ENCODE data around the gene RNF150.
A peak's percentile ranks its signal among the peaks of the same experiment; 100 is the strongest.

Gene RNF150

DNA sequence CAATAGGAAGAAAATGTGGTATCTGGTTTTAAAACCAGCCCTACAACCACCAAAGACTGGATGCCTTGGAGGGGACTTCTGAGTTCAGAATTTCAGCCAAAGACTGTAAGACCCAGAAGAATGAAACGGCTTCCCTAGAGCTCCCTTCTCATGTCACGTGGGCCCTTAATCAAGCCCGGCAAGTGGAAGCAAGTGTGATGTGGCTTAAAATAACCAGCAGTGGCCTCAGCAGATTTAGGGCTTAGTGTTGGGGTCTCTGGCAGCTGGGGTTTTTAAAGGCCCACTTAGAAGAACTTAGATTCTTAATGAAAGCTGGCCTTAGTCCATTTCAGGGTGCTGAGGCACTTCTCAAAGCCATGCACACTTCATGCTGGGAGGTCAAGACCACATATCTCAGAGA, 265.9 kb downstream of the RNF150 start:
- H3K4me3 Mint-ChIP-seq, result no peak overlapping the region
- no peaks in the 10 kb centered on the region for H3K36me3 Mint-ChIP-seq
- DNase-seq (ENCODE audit: low spot score in 2 of 2) (no peak), ATAC-seq (ENCODE audit: low read depth) (no peak)
- peaks cover 8% of the 10 kb centered on the region for H3K27me3 Mint-ChIP-seq
- peaks cover 12% of the 10 kb centered on the region for H3K4me1 Mint-ChIP-seq
- no peak overlapping the region for H3K27ac Mint-ChIP-seq
- no peaks in the 10 kb centered on the region for H3K9me3 Mint-ChIP-seq

DNA sequence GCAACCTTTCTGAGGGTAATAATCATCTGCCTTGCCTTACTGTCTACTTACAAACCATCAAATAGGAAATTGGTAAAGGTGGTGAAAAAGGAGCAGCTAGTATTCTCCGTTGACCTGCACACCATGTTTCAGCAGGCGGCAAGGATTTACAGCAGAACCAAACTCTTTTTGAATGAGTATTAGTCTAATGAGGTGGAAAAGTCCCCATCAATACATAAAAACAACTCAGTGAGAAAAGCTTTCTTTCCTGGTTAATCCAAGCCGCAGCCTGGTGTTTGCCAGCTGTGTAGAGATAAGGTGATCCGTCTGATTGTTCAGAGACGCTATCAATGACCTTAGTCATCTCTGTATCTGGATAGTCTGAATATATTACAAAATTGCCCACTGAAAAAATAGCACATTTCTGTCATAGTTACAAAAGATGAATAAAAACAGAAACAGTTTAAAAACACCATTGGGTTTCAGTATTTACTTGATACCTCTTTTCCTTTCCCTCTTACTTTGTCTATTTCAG, 266.7 kb downstream of the RNF150 start:
- DNase-seq (ENCODE audit: low spot score in 2 of 2) (no peak), ATAC-seq (ENCODE audit: low read depth) (no peak)
- Mint-ChIP-seq H3K27me3 (peaks cover 7% of the 10 kb centered on the region), H3K9me3 (no peaks in the 10 kb centered on the region), H3K4me1 (peaks cover 14% of the 10 kb centered on the region), H3K27ac (no peak overlapping the region), H3K4me3 (no peak overlapping the region), H3K36me3 (no peaks in the 10 kb centered on the region)

DNA sequence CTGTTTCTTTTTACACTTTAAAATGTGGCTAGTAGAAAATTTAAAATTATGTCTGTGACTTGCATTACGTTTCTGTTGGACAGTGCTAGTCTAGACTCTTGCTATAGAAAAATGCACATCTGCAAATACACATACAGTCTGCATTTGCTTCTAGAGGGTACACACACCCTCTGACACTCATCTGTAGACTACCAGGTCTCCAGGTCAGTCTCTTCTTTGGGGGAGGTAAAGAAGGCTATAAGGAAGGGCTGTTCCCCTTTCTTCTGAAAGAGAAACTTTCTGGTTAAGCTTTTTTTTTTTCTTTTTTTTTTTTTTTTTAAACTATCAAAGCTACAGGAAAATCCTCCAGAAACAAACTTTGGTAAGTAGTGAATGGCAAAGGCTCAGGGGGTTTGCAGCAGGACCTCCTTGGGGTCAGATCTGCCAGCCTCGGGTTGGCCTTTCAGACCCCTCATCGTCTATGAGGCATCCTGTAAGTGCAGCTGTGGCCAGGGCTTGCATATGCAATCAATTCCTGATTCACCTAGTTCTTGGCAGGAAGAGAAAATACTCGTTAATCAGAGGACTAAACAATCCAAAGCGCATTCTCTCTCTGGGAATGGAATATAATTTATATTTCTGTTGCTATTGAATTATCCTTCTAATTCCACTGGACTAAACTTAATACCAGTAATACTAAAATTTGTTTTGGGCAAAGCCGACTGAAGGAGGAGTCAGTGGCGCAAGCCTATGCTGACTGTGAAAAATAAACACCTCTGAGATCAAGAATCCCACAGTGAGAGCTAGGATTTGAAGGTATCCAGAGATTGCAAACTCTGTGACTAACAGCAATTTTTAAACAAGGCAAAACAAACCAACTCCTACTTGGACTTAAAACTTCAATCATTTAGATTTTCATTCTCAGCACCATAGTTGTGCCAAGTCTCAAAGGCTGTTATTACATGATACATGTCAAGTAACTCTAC, 267.7 kb downstream of the RNF150 start:
- Mint-ChIP-seq H3K9me3 (no peaks in the 10 kb centered on the region), H3K4me3 (no peak overlapping the region), H3K27ac (no peak overlapping the region), H3K4me1 (peaks cover 19% of the 10 kb centered on the region), H3K36me3 (no peaks in the 10 kb centered on the region), H3K27me3 (peaks cover 7% of the 10 kb centered on the region)
- no peak for DNase-seq (ENCODE audit: low spot score in 2 of 2)
- no peak for ATAC-seq (ENCODE audit: low read depth)

DNA sequence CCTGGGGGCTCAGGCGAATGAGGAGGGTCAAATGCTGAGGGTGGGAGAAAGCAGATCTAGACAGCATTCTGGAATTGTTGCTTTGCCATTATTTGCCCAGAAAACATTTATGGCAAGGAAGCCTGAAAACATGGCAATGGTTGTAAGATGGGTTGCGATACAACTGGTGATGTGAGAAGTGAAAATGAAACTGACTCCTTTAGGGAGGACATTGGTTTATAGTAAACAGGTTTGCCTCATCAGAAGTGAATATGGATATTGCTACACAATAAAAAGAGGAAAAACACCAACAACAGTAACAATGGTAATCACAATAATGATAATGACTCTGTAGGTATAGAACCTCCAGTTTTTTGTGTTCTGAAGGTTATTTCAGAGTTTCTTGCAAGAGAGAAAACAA, 270.1 kb downstream of the RNF150 start:
- Mint-ChIP-seq H3K9me3 (no peaks in the 10 kb centered on the region), H3K27me3 (peaks cover 5% of the 10 kb centered on the region), H3K27ac (no peak overlapping the region), H3K4me1 (peaks cover 19% of the 10 kb centered on the region), H3K36me3 (no peaks in the 10 kb centered on the region), H3K4me3 (peak overlapping the region; percentile 61)
- ATAC-seq (ENCODE audit: low read depth), result peak; percentile 46
- DNase-seq (ENCODE audit: low spot score in 2 of 2), result no peak

DNA sequence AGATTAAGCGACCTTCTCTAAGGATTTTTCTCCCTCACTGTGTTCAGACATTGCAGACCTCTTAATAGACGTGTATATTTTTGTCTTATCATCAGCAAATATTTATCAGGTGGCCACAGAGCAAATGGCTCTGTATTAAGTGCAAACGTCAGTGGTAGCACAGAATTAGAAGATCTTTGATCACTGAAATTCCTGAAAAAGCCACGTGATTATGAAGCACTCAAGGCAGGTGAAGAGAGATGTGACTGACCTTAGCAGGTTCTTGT, 271.2 kb downstream of the RNF150 start:
- ATAC-seq (ENCODE audit: low read depth), result no peak
- Mint-ChIP-seq H3K4me3 (no peak overlapping the region), H3K36me3 (no peaks in the 10 kb centered on the region), H3K27me3 (peaks cover 4% of the 10 kb centered on the region), H3K27ac (no peak overlapping the region), H3K9me3 (no peaks in the 10 kb centered on the region), H3K4me1 (peaks cover 19% of the 10 kb centered on the region)
- DNase-seq (ENCODE audit: low spot score in 2 of 2), result no peak

DNA sequence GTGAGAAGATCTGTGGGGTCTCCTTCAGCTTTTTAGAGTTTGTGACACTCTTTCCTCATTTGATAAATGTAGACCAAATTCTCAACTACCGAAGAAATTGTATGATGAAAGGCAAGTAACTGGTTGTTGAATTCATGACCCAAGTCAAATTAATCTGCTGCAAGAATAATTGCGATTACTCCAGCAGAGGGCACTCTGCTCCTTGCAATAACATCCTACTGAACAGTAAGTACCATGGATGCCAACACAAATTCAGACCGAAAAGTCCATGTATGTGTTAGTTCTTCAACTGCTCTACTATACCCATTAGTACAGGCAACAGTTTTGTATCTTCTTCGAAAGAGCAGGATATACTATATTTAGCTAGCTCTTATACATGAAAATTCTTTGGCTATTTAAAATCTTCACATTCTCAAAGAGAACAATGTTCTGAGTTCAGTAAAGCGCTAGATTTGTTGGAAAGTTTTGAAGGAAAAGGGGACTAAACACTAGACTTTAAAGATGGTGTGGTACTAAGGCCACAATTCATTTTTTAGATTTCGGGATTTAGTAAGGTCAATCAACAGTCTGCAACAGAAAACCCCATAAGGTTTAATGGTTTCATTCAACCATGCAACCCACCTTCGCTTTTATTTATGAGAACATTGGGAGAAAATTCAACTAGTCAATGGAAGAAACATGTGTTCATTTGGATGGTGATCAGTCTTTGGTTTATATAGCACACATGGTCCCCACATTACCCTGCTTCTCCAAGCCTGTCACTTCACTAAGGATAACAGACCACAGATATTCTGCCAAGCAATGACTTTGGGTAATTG, 271.7 kb downstream of the RNF150 start:
- no peak overlapping the region for H3K4me3 Mint-ChIP-seq
- H3K27ac Mint-ChIP-seq, result no peak overlapping the region
- H3K9me3 Mint-ChIP-seq, result no peaks in the 10 kb centered on the region
- H3K27me3 Mint-ChIP-seq, result peaks cover 3% of the 10 kb centered on the region
- no peaks in the 10 kb centered on the region for H3K36me3 Mint-ChIP-seq
- ATAC-seq (ENCODE audit: low read depth) (peak; percentile 70), DNase-seq (ENCODE audit: low spot score in 2 of 2) (peak; percentile 40 to 47)
- peaks cover 19% of the 10 kb centered on the region for H3K4me1 Mint-ChIP-seq

DNA sequence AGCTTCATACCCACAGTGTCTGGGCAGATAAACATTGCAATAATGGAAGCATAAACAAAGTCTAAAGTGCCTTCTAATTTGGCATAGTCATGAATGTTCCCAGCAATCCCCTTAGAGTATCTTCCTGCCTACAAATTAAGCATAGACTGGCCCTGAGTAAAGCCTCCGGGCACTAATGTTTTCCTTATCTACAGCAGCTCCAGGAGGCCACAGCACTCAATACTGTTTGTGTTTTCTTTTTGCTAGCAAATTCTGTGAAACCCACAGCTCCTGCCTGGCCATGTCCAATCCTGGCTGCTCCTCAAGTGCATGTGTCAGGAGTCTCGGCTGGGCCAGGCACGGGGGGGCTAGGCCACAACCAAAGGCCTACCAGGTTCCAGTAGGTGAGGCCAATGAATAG, 274.4 kb downstream of the RNF150 start:
- no peak for ATAC-seq (ENCODE audit: low read depth)

DNA sequence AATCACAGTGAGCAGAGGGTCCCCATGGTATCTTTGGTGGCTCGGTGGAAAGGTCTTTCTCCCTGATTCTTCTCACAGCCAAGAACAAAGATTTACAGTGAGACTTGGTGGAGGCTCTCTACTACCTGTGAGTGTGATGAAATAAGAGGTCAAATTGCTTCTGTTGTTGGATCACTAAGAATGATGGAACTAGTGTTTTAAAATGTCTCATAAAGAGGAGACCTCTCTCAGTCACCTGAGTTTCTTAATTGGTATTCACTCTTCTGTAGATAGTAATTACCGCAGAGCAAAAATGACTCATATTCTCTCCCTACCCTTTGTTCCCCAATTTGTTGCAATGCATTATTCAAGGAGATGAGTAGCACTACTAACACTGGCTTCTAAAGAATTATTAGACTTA, 276.2 kb downstream of the RNF150 start:
- Mint-ChIP-seq H3K4me3 (no peak overlapping the region), H3K27ac (no peak overlapping the region), H3K27me3 (peaks cover 2% of the 10 kb centered on the region), H3K36me3 (no peaks in the 10 kb centered on the region), H3K9me3 (no peaks in the 10 kb centered on the region), H3K4me1 (peaks cover 7% of the 10 kb centered on the region)
- DNase-seq (ENCODE audit: low spot score in 2 of 2), result no peak
- ATAC-seq (ENCODE audit: low read depth), result no peak

More for the DNA sequence above, 274.4 kb downstream of the RNF150 start:
- no peak overlapping the region for H3K4me3 Mint-ChIP-seq
- peaks cover 17% of the 10 kb centered on the region for H3K4me1 Mint-ChIP-seq
- H3K9me3 Mint-ChIP-seq, result no peaks in the 10 kb centered on the region
- no peak for DNase-seq (ENCODE audit: low spot score in 2 of 2)
- no peaks in the 10 kb centered on the region for H3K27me3 Mint-ChIP-seq
- no peaks in the 10 kb centered on the region for H3K36me3 Mint-ChIP-seq
- no peak overlapping the region for H3K27ac Mint-ChIP-seq

DNA sequence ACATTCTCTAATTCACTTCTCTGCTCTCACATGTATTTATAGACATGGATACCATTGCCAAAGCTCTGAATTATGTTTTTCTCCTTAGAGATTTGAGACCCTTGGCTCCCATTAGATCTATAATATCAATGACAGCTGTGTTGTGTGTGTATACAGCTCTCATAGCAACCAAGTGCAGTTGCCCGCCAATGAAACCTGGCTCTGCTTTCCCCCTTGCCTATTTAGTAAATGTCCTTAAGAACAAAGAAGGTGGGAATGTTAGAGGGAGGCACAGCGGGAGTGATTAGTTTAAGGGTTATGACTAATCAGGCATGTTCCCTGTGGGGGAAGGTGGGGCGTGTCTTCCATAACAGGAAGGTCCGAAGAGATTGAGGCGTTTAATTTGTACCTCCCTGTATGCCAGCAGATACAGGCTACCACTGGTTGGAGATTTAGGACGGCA, 276.6 kb downstream of the RNF150 start:
- DNase-seq (ENCODE audit: low spot score in 2 of 2) (no peak), ATAC-seq (ENCODE audit: low read depth) (no peak)
- Mint-ChIP-seq H3K4me1 (peaks cover 7% of the 10 kb centered on the region), H3K27ac (no peak overlapping the region), H3K9me3 (no peaks in the 10 kb centered on the region), H3K36me3 (no peaks in the 10 kb centered on the region), H3K4me3 (no peak overlapping the region), H3K27me3 (peaks cover 2% of the 10 kb centered on the region)

DNA sequence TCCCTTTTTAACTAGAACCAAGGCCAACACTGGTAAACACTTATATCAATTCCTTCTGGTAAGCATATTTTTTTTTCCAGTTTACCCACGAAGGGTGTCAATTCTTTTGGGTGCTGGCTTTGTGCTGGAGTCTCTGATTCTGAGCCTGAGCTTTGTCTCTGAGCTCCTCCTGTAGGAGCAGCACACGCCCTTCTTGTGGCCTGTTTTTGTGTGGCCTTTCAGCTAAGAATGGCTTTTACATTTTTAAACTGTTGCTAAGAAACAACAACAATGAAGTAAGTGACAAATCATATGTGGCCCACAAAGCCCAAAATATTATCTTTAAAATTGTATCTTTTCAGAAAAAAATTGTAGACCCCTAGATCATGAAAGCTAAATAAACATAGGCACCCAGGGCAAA, 279.1 kb downstream of the RNF150 start:
- DNase-seq (ENCODE audit: low spot score in 2 of 2) (no peak), ATAC-seq (ENCODE audit: low read depth) (no peak)
- peaks cover 14% of the 10 kb centered on the region for H3K4me1 Mint-ChIP-seq
- H3K36me3 Mint-ChIP-seq, result no peaks in the 10 kb centered on the region
- H3K4me3 Mint-ChIP-seq, result no peak overlapping the region
- no peak overlapping the region for H3K27ac Mint-ChIP-seq
- H3K27me3 Mint-ChIP-seq, result peaks cover 2% of the 10 kb centered on the region
- H3K9me3 Mint-ChIP-seq, result no peaks in the 10 kb centered on the region

DNA sequence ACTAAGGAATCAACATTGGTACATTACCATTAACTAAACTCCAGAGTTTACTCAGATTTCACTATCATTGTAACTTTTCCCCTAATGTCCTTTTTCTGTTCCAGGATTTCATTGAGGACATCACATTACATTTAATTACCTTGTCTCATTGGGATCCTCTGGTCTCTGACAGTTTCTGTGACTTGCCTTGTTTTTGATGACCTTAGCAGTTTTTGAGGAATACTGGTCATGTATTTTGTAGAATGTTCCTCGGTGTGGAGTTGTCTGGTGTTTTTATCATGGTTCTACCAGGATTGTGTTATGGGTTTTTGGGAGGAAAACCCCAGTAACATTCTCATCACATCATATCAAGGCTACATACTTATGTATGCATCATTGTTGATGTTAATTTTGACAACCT, 281.5 kb downstream of the RNF150 start:
- H3K4me1 Mint-ChIP-seq, result peaks cover 17% of the 10 kb centered on the region

DNA sequence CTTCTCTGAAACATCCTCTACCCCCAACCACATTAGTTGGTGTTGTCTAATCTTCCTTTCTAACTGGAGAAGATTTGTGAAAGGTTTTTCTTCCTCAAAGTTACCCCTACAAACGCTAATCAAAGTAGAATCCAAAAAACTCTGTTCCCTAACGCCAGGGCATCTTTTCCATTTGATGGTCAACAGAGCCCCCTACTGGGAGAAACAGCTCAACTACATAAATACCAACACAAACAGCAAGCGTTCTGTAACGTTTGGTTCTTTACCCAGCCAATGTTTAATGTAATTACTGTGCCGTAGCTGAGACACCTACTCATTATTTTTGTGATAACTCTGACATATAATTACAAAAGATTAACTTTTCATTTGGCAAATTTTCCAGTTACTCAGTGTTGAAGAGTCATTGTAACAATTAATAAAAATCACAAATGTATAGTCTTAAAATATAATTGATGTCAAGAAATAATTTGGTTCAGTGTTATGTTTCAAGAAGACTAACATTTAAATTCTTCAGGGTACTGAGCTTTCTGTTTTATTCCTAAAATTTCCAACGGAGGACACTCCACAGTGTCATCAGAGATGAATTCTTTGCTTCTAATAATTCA, 282.1 kb downstream of the RNF150 start:
- DNase-seq (ENCODE audit: low spot score in 2 of 2) (peak; percentile 56 to 79), ATAC-seq (ENCODE audit: low read depth) (peak; percentile 84)
- peak overlapping the region; percentile 54 for H3K27ac Mint-ChIP-seq
- peaks cover 19% of the 10 kb centered on the region for H3K4me1 Mint-ChIP-seq
- H3K27me3 Mint-ChIP-seq, result peaks cover 2% of the 10 kb centered on the region
- no peaks in the 10 kb centered on the region for H3K36me3 Mint-ChIP-seq
- H3K9me3 Mint-ChIP-seq, result no peaks in the 10 kb centered on the region
- H3K4me3 Mint-ChIP-seq, result peak overlapping the region; percentile 3

More for the DNA sequence above, 281.5 kb downstream of the RNF150 start:
- DNase-seq (ENCODE audit: low spot score in 2 of 2) (no peak), ATAC-seq (ENCODE audit: low read depth) (no peak)
- no peaks in the 10 kb centered on the region for H3K36me3 Mint-ChIP-seq
- H3K27ac Mint-ChIP-seq, result no peak overlapping the region
- H3K9me3 Mint-ChIP-seq, result no peaks in the 10 kb centered on the region
- peaks cover 2% of the 10 kb centered on the region for H3K27me3 Mint-ChIP-seq
- no peak overlapping the region for H3K4me3 Mint-ChIP-seq

DNA sequence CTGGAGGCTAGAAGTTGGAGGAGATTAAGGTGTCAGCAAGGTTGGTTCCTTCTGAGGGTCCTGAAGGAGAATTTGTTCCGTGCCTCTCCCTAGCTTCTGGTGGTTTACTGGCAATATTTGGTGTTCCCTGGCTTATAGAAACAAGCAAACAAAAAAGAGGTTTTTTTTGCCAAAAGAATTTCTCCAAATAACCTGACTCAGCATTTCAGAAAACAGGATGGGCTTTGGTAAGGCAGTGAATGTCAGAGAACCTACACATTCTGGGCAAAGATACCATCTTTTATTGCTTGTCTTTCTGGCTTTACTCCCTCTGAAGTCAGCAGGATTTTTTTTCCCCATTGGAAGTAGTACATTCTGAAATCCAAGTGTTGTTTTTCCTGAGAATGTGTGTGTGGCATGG, 283.7 kb downstream of the RNF150 start:
- no peak overlapping the region for H3K4me3 Mint-ChIP-seq
- ATAC-seq (ENCODE audit: low read depth) (no peak), DNase-seq (ENCODE audit: low spot score in 2 of 2) (no peak)
- H3K36me3 Mint-ChIP-seq, result no peaks in the 10 kb centered on the region
- H3K27me3 Mint-ChIP-seq, result peaks cover 2% of the 10 kb centered on the region
- no peak overlapping the region for H3K27ac Mint-ChIP-seq
- no peaks in the 10 kb centered on the region for H3K9me3 Mint-ChIP-seq
- H3K4me1 Mint-ChIP-seq, result peaks cover 19% of the 10 kb centered on the region

DNA sequence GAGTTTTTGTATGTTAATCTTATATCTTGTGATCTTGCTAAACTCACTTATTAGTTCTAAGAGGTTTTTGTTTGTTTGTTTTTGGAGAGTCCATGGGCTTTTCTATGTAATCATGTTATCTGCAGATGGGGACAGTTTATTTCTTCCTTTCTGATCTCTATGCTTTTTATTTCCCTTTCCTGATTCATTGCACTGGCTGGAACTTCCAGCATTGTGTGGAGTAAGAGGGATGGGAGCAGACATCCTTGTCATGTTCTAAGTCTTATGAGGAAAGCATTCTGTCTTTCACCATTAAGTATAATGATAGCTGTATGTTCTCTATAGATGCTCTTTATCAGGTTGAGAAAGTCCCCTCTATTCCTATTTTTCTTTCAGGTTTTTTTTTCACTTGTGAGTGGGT, 286.5 kb downstream of the RNF150 start:
- DNase-seq (ENCODE audit: low spot score in 2 of 2) (no peak), ATAC-seq (ENCODE audit: low read depth) (no peak)
- Mint-ChIP-seq H3K9me3 (peaks cover 2% of the 10 kb centered on the region), H3K27ac (peak overlapping the region; percentile 69), H3K27me3 (no peaks in the 10 kb centered on the region), H3K4me3 (no peak overlapping the region), H3K36me3 (peaks cover 2% of the 10 kb centered on the region), H3K4me1 (peaks cover 19% of the 10 kb centered on the region)

Data from memory B cell (primary cell).